Right cardiac atrium (tissue), 5 donors: ENCODE results near the gene USP24. TPM values are rescaled to one million over a fixed set of nuclear protein-coding genes. Genes with fewer than 3 reads are reported as not detected.

Experiments used
- ATAC-seq, 2 donors: fragments of 200-7000 bp; cut with Tn5 transposase; one replicate each; pipeline versions ENCODE4 v1.8.0 to v1.9.1; 2020; ENCODE audit warnings: moderate library complexity in 2 of 2, mild to moderate bottlenecking in 1 of 2
- DNase-seq, 3 donors: peaks; one replicate each; pipeline ENCODE4 v3.0.0-alpha.2; 2020
- H3K27ac ChIP-seq: one replicate; pipeline ENCODE4 v1.5.1; 2013; ENCODE audit warnings: mild to moderate bottlenecking, low read length, control low read depth, moderate library complexity
- H3K27me3 ChIP-seq: one replicate; pipeline ENCODE4 v1.6.1; 2013; ENCODE audit not compliant: control insufficient read depth, insufficient read depth
- H3K4me1 ChIP-seq: one replicate; pipeline ENCODE4 v1.6.1; 2013; ENCODE audit warnings: low read length; ENCODE audit not compliant: control insufficient read depth, insufficient read depth
- H3K4me3 ChIP-seq: one replicate; pipeline ENCODE4 v1.5.1; 2013; ENCODE audit warnings: low read length, control low read depth
- H3K9me3 ChIP-seq: one replicate; pipeline ENCODE4 v1.6.1; 2013; ENCODE audit warnings: low read length; ENCODE audit not compliant: control insufficient read depth
- WGBS: extraction: QIAGEN DNeasy Blood & Tissue Kit; methylation state at CpG from one replicate; pipeline ENCODE4 v1.1.7; 2013; 5-methylcytosine and 5-hydroxymethylcytosine counted together
- intact Hi-C, 4 donors: fragments of 100-400 bp; cut with DNase I; formaldehyde crosslinking; loops; one replicate each; pipeline versions ENCODE4 v1.11.0 to v1.14.0; 2022 to 2023
- polyA plus RNA-seq: library from polyadenylated mRNA; stranded (reverse); fragments of 200-250 nt; gene quantifications from one replicate; pipeline ENCODE4 v1.2.3, GENCODE V29; 2013
- total RNA-seq, 4 donors: library from RNA; stranded (reverse); fragmentation: NEBNext Ultra II Directional; extraction: Animal tissue kit (Norgen Biotek cat#: 25700); gene quantifications; one replicate each; pipeline ENCODE4 v1.2.1, GENCODE V29; 2021
- donor health status: healthy with polysubstance abuse.
- donor health status: DM: no; HTN: yes; CAD: no.
- donor health status: DM: no; HTN: no; CAD: no.
- donor health status: DM: no; HTN: yes; CAD: no; lungs with severe emphysema.
- donor health status: DM: yes; HTN: yes; CAD: no.

Gene USP24
- total and polyA plus RNA-seq, 5 donors, result 11.4 to 35.7 (median 34.7) TPM

DNA sequence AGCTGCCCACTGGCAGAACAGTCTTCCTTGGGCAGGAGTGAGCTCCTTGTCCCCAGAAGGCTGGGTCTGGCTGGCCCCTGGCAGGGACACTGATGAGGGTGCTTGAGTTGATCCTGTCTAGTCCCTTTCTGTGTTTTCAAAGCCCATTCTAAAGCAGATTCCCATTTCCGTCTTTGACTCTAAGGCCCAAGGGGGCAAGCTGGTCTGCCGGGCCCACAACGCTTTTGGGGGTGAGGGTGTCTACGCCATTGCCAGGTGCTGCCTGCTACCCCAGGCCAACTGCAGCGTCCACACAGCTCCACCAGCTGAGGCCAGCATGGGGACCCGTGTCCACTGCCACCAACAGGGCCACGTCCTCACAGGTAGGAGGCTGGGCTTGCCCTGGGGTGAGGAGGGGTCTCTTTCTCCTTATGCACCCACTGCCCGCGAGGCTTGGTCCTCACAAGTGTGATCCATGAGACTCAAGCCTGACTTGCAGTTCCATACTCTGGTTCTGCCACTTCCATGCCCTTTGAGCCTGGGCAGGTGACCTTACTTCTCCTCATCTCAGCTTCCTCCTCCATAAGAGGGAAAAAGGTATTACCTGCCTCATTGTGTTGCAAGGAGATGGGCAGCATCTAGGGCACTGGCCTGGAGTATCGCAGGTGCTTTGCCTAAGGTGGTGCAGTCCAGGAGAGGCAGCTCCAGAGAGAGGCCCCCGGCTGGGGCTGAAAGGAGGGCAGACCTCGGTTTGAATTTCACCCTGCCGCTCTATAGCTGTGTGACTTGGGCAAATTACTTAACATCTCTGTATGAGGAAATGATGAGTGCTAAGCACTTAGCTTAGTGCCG lies 155.6 kb downstream of the USP24 start:
- no peak overlapping the region for H3K27ac ChIP-seq
- no peak for DNase-seq
- intact Hi-C loops, result no loop called here
- H3K4me1 ChIP-seq, result peaks cover 3% of the 10 kb centered on the region
- no peak for ATAC-seq
- 86% methylated on average over 14 of the region's 14 CpGs for WGBS
- no peaks in the 10 kb centered on the region for H3K27me3 ChIP-seq
- H3K9me3 ChIP-seq, result no peaks in the 10 kb centered on the region
- H3K4me3 ChIP-seq, result no peak overlapping the region

- no peak overlapping the region for H3K4me3 ChIP-seq
- H3K27ac ChIP-seq, result no peak overlapping the region
- 94% methylated on average over 6 of the region's 6 CpGs for WGBS
- no peaks in the 10 kb centered on the region for H3K4me1 ChIP-seq
- no peak for DNase-seq
- no peaks in the 10 kb centered on the region for H3K9me3 ChIP-seq
- H3K27me3 ChIP-seq, result no peaks in the 10 kb centered on the region
- intact Hi-C loops, result no loop called here
- ATAC-seq, result no peak
Observed at GRCh38 chr1:55057956-55058298, 157.2 kb downstream of the USP24 start.

GRCh38 chr1:55057270-55057955 lies 157.8 kb downstream of the USP24 start:
- WGBS, result 92% methylated on average over 15 of the region's 15 CpGs
- intact Hi-C loops, result no loop called here

GRCh38 chr1:55056632-55056992 lies 158.6 kb downstream of the USP24 start:
- no peak for DNase-seq
- intact Hi-C loops, result no loop called here
- Histone ChIP-seq H3K9me3 (no peaks in the 10 kb centered on the region), H3K27ac (no peak overlapping the region), H3K27me3 (no peaks in the 10 kb centered on the region), H3K4me3 (no peak overlapping the region), H3K4me1 (no peaks in the 10 kb centered on the region)
- WGBS, result 94% methylated on average over 20 of the region's 20 CpGs
- no peak for ATAC-seq

More at GRCh38 chr1:55057270-55057955, 157.8 kb downstream of the USP24 start:
- no peaks in the 10 kb centered on the region for H3K9me3 ChIP-seq
- no peak overlapping the region for H3K4me3 ChIP-seq
- no peak overlapping the region for H3K27ac ChIP-seq
- DNase-seq (no peak), ATAC-seq (no peak)
- no peaks in the 10 kb centered on the region for H3K4me1 ChIP-seq
- H3K27me3 ChIP-seq, result no peaks in the 10 kb centered on the region

DNA sequence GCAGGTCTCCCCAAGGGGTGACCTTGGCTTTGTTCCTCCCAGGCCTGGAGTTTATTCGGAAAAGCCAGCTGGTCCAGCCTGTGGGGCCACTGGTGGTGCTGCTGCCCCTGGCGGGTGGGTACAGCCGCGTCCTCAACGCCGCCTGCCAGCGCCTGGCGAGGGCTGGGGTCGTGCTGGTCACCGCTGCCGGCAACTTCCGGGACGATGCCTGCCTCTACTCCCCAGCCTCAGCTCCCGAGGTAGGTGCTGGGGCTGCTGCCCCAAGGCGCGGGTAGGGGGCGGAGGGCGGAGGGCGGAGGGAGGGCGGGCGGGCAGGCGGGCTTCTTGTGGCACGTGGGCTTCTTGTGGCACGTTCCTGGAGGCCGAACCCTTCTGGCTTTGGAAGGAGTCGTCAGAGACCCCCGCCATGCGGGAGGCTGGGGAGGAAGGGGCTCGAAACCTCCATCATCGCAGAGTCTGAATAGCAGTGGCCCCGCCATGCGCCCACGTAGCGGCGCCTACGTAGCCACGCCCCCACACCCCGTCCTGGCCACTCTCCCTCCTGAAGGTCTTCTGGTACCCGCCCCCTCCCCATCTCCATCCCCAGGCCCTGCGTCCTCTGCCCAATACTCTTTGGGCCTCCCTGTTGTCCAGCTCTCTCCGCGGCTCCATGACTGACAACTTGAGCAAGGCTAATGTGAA lies 159.1 kb downstream of the USP24 start:
- no peak overlapping the region for H3K27ac ChIP-seq
- ATAC-seq, result no peak
- H3K4me1 ChIP-seq, result no peaks in the 10 kb centered on the region
- intact Hi-C loops, result no loop called here
- DNase-seq, result no peak
- H3K9me3 ChIP-seq, result no peaks in the 10 kb centered on the region
- no peak overlapping the region for H3K4me3 ChIP-seq
- no peaks in the 10 kb centered on the region for H3K27me3 ChIP-seq
- 90% methylated on average over 42 of the region's 42 CpGs for WGBS

DNA sequence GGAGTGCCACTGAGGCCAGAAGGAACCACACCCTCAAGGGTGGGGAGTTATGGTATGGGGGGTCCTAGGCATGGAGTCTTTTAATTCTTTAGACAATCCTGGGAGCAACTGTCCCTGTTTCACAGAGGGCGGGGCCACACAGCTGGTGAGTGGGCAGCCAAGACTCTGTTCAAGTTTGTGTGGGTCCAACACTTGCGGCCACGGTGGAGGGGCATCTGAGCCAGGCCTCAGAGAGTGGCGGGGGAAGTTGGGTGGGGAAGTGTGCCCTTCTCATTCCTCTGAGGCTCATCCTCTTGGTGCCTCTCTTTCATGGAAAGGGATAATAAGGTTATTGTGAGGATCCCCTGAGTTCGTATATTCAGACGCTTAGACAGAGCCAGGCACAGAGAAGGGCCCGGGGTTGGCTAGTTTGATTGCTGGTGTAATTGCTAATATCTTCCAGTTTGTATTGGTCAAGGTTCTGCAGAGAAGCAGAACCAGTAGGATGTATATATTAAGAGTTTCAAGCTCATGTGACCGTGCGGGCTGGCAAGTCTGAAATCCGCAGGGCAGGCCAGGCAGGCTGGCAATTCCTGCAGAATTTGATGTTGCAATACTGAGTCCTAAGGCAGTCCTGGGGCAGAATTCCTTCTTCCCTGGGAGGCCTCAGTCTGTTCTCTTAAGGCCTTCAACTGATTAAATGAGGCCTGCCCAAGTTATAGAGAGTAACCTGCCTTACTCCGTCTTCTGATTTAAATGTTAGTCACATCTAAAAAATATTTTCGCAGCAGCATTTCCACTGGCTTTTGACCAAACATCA lies 159.9 kb downstream of the USP24 start:
- intact Hi-C loops, result no loop called here
- Histone ChIP-seq H3K27ac (no peak overlapping the region), H3K9me3 (no peaks in the 10 kb centered on the region), H3K4me3 (no peak overlapping the region), H3K4me1 (no peaks in the 10 kb centered on the region), H3K27me3 (no peaks in the 10 kb centered on the region)
- ATAC-seq (no peak), DNase-seq (no peak)
- WGBS, result 80% methylated on average over 12 of the region's 12 CpGs

DNA sequence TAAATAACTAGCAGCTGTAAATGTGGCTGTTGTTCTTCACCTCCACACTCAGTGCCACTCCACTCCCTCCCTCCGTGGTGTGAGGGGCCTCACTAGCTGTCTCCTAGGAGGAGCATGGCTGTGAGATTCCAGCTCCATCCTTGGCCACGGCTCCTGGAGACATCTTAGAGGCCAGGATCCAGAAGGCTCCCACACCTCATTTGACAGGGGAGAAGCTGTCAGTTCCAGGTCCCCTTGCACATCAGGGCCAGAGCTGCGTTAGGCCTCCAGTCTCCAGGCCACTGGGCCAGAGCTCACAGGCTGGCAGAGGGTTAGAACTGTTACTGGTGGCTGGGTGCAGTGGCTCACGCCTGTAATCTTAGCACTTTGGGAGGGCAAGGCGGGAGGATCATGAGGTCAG lies 160.8 kb downstream of the USP24 start:
- Histone ChIP-seq H3K27ac (no peak overlapping the region), H3K4me1 (no peaks in the 10 kb centered on the region), H3K9me3 (no peaks in the 10 kb centered on the region), H3K27me3 (no peaks in the 10 kb centered on the region), H3K4me3 (no peak overlapping the region)
- 93% methylated on average over 5 of the region's 5 CpGs for WGBS
- no peak for ATAC-seq
- no peak for DNase-seq
- intact Hi-C loops, result no loop called here

DNA sequence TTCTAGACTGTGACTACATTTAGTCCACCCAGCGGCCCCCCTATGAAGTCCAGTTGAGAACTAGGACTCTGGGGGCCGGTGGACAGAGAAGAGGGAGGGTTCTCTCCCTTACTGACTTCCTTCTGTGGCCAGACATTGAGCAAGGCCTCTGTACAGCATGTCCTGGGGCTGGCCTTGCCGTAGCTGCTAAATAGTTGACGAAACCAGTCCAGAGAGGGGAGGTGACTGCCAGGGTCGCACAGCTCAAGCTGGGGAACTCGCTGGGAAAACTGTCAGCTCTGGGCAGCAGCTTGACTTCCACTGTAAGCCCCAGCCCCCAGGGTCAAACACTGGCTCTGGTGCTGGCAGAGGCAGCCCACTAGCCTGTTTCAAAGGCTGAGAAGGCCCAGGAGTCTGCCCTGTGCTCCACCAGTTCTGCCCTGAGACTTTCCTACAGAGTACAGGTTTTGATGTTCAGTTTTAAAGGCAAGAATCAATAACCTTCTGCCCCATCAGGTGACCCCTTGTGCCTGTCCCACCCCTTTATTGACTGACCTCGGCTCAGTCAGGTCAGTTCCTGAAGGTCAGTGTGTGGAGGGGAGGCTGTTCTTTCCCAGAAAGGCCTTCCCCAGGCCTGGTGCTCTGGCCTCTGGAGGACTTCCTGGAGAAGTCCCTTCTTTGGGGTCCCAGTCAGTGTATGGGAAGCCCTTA lies 161.8 kb downstream of the USP24 start:
- H3K27ac ChIP-seq, result no peak overlapping the region
- H3K9me3 ChIP-seq, result no peaks in the 10 kb centered on the region
- H3K4me3 ChIP-seq, result no peak overlapping the region
- 55% methylated on average over 7 of the region's 7 CpGs for whole genome bisulfite sequencing
- DNase-seq, result peak in 2 of 3 donors; percentile 71 to 79
- intact Hi-C loops, result no loop called here
- no peaks in the 10 kb centered on the region for H3K27me3 ChIP-seq
- no peaks in the 10 kb centered on the region for H3K4me1 ChIP-seq
- peak; percentile 55 to 68 for ATAC-seq

DNA sequence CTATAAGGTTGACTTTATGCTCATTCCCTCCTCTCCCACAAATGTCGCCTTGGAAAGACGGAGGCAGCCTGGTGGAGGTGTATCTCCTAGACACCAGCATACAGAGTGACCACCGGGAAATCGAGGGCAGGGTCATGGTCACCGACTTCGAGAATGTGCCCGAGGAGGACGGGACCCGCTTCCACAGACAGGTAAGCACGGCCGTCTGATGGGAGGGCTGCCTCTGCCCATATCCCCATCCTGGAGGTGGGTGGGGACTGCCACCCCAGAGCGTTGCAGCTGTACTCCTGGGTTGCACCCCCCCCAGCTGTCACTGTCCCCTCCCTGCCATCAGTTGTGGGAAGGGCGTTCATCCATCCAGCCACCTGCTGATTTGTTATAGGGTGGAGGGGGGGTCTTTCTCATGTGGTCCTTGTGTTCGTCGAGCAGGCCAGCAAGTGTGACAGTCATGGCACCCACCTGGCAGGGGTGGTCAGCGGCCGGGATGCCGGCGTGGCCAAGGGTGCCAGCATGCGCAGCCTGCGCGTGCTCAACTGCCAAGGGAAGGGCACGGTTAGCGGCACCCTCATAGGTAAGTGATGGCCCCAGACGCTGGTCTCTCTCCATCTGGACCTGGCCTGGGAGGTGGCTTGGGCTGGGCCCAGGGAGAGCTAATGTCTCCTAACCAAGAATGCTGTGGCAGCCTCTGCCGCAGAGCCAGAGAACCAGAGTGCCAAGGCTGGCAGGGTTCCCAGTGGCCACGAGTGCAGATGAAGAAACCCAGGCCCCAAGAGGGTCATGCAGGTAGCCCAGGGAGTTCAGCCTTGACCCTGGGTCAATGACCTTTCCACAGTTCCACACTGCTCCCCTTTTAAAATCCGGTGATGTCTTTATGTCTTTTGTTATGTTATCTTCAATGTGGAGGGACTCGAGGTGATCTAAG lies 162.7 kb downstream of the USP24 start:
- Histone ChIP-seq H3K4me1 (no peaks in the 10 kb centered on the region), H3K27me3 (no peaks in the 10 kb centered on the region), H3K4me3 (no peak overlapping the region), H3K27ac (no peak overlapping the region), H3K9me3 (no peaks in the 10 kb centered on the region)
- ATAC-seq (peak in 1 of 2 donors; percentile 2), DNase-seq (no peak)
- intact Hi-C loops, result no loop called here
- 86% methylated on average over 29 of the region's 29 CpGs for WGBS

GRCh38 chr1:55051621-55052020 lies 163.5 kb downstream of the USP24 start:
- no peak for DNase-seq
- Histone ChIP-seq H3K9me3 (no peaks in the 10 kb centered on the region), H3K4me3 (no peak overlapping the region), H3K4me1 (no peaks in the 10 kb centered on the region), H3K27me3 (no peaks in the 10 kb centered on the region), H3K27ac (no peak overlapping the region)
- intact Hi-C loops, result no loop called here
- ATAC-seq, result no peak
- 53% methylated on average over 9 of the region's 9 CpGs for WGBS
